ENCODE results near the gene C2orf78. TPM values are rescaled to one million over a fixed set of nuclear protein-coding genes. Genes with fewer than 3 reads are reported as not detected.
A peak's percentile ranks its signal among the peaks of the same experiment; 100 is the strongest.
"Not testable (repeated sequence)": the region's sequence is repeated elsewhere in the genome, so short reads cannot be mapped to it uniquely, and the experiment has no call there.

The C2orf78 gene
- polyA plus RNA-seq, 1 donor from 2014 or later: not detected

DNA sequence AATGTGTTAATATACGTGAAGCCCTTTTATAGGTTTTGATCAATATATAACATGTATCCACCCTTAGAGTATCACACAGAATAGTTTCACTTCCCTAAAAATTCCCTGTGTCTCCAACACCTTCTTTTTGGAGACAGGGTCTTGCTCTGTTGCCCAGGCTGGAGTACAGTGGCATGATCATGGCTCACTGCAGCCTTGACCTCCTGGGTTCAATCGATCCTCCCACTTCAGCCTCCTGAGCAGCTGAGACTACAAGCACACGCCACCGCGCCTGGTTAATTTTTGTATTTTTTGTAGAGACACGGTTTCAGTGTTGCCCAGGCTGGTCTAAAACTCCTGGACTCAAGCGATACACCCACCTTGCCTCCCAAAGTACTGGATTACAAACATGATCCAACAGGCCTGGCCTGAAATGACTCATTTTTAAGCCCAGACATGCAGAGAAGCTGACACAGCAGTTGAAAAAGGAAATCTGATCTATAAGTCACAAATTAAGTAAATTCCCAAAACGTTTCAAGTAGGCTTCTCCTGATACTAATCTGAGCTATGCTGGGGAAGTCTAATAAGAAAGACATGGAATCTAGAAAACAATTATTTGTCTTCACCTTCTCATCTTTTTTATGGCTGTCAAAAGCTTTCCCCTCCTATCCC, 7.0 kb upstream of the C2orf78 start:
- no peaks in the 10 kb centered on the region for H3F3A ChIP-seq (ENCODE audit: insufficient read depth, low read length, poor library complexity, severe bottlenecking)
- no peak overlapping the region for H3K27ac ChIP-seq (ENCODE audit: low read length)
- H3K79me2 ChIP-seq (replicated peaks; ENCODE audit: insufficient read depth, low read length): peaks cover 20% of the 10 kb centered on the region
- no peaks in the 10 kb centered on the region for H3K36me3 ChIP-seq (ENCODE audit: insufficient read depth, low read length)
- H3K9me3 ChIP-seq (ENCODE audit: low read length): no peaks in the 10 kb centered on the region
- no peak overlapping the region for H2AFZ ChIP-seq (ENCODE audit: low read depth, low read length)
- TF ChIP-seq RAD21 (conservative IDR thresholded peaks at IDR 0.05): no peak
- TF ChIP-seq, protein P1, sequence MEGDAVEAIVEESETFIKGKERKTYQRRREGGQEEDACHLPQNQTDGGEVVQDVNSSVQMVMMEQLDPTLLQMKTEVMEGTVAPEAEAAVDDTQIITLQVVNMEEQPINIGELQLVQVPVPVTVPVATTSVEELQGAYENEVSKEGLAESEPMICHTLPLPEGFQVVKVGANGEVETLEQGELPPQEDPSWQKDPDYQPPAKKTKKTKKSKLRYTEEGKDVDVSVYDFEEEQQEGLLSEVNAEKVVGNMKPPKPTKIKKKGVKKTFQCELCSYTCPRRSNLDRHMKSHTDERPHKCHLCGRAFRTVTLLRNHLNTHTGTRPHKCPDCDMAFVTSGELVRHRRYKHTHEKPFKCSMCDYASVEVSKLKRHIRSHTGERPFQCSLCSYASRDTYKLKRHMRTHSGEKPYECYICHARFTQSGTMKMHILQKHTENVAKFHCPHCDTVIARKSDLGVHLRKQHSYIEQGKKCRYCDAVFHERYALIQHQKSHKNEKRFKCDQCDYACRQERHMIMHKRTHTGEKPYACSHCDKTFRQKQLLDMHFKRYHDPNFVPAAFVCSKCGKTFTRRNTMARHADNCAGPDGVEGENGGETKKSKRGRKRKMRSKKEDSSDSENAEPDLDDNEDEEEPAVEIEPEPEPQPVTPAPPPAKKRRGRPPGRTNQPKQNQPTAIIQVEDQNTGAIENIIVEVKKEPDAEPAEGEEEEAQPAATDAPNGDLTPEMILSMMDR (IDR thresholded peaks at IDR 0.05; ENCODE audit: poor library complexity, severe bottlenecking): no peak
- TF ChIP-seq, protein P2, sequence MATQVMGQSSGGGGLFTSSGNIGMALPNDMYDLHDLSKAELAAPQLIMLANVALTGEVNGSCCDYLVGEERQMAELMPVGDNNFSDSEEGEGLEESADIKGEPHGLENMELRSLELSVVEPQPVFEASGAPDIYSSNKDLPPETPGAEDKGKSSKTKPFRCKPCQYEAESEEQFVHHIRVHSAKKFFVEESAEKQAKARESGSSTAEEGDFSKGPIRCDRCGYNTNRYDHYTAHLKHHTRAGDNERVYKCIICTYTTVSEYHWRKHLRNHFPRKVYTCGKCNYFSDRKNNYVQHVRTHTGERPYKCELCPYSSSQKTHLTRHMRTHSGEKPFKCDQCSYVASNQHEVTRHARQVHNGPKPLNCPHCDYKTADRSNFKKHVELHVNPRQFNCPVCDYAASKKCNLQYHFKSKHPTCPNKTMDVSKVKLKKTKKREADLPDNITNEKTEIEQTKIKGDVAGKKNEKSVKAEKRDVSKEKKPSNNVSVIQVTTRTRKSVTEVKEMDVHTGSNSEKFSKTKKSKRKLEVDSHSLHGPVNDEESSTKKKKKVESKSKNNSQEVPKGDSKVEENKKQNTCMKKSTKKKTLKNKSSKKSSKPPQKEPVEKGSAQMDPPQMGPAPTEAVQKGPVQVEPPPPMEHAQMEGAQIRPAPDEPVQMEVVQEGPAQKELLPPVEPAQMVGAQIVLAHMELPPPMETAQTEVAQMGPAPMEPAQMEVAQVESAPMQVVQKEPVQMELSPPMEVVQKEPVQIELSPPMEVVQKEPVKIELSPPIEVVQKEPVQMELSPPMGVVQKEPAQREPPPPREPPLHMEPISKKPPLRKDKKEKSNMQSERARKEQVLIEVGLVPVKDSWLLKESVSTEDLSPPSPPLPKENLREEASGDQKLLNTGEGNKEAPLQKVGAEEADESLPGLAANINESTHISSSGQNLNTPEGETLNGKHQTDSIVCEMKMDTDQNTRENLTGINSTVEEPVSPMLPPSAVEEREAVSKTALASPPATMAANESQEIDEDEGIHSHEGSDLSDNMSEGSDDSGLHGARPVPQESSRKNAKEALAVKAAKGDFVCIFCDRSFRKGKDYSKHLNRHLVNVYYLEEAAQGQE (IDR thresholded peaks at IDR 0.05; ENCODE audit: borderline replicate concordance): no peak
- TF ChIP-seq MXI1 (conservative IDR thresholded peaks at IDR 0.05; ENCODE audit: poor library complexity, severe bottlenecking): no peak
- no peak for TF ChIP-seq SMC3 (conservative IDR thresholded peaks at IDR 0.05; ENCODE audit: poor library complexity)
- no peak for TF ChIP-seq POLR2AphosphoS5 (IDR thresholded peaks at IDR 0.05)
- TF ChIP-seq TAF1 (IDR thresholded peaks at IDR 0.05; ENCODE audit: low read depth): no peak
- no peak for TF ChIP-seq EP300 (conservative IDR thresholded peaks at IDR 0.05; ENCODE audit: poor library complexity, severe bottlenecking)
- no peak for TF ChIP-seq EZH2 (IDR thresholded peaks at IDR 0.05; ENCODE audit: borderline replicate concordance, insufficient read depth, low read length, poor library complexity, severe bottlenecking)
- H3K4me2 ChIP-seq (ENCODE audit: low read length): no peak overlapping the region
- no peak overlapping the region for H3K4me3 ChIP-seq (ENCODE audit: low read length)
- H3K27me3 ChIP-seq (ENCODE audit: insufficient read depth, low read depth, low read length): no peaks in the 10 kb centered on the region
- H3K9me2 ChIP-seq (ENCODE audit: insufficient read depth, low read length): no peaks in the 10 kb centered on the region
- H3K9ac ChIP-seq (ENCODE audit: low read length): no peak overlapping the region
- H4K20me1 ChIP-seq (ENCODE audit: insufficient read depth): no peaks in the 10 kb centered on the region

- peak overlapping the region; percentile 77 for H3K27ac ChIP-seq (ENCODE audit: low read length)
Observed at GRCh38 chr2:73778867-73779466, 5.0 kb upstream of the C2orf78 start.

More at GRCh38 chr2:73778867-73779466, 5.0 kb upstream of the C2orf78 start:
- TF ChIP-seq, protein P2 (IDR thresholded peaks at IDR 0.05; ENCODE audit: borderline replicate concordance): peak; percentile 25
- H3F3A ChIP-seq (ENCODE audit: insufficient read depth, low read length, poor library complexity, severe bottlenecking); H3K9me3 ChIP-seq (ENCODE audit: low read length); H3K27me3 ChIP-seq (ENCODE audit: insufficient read depth, low read depth, low read length); H3K36me3 ChIP-seq (ENCODE audit: insufficient read depth, low read length); H4K20me1 ChIP-seq (ENCODE audit: insufficient read depth); H3K9me2 ChIP-seq (ENCODE audit: insufficient read depth, low read length): not testable (repeated sequence)
- Histone ChIP-seq H3K9ac (ENCODE audit: low read length) (peak overlapping the region; percentile 86), H3K4me3 (ENCODE audit: low read length) (peak overlapping the region; percentile 85), H3K4me2 (ENCODE audit: low read length) (peak overlapping the region; percentile 63), H3K79me2 (replicated peaks; ENCODE audit: insufficient read depth, low read length) (peaks cover 20% of the 10 kb centered on the region), H2AFZ (ENCODE audit: low read depth, low read length) (peak overlapping the region; percentile 96)
